NCI-H2171 (cell line): ENCODE data around the gene MYO10.
A peak's percentile ranks its signal among the peaks of the same experiment; 100 is the strongest.
"Not testable (repeated sequence)": the region's sequence is repeated elsewhere in the genome, so short reads cannot be mapped to it uniquely, and the experiment has no call there.

Experiments used
- DNase-seq: peaks from one replicate; lab custom pipeline; 2025; lab: John Stamatoyannopoulos, UW

Gene MYO10

DNA sequence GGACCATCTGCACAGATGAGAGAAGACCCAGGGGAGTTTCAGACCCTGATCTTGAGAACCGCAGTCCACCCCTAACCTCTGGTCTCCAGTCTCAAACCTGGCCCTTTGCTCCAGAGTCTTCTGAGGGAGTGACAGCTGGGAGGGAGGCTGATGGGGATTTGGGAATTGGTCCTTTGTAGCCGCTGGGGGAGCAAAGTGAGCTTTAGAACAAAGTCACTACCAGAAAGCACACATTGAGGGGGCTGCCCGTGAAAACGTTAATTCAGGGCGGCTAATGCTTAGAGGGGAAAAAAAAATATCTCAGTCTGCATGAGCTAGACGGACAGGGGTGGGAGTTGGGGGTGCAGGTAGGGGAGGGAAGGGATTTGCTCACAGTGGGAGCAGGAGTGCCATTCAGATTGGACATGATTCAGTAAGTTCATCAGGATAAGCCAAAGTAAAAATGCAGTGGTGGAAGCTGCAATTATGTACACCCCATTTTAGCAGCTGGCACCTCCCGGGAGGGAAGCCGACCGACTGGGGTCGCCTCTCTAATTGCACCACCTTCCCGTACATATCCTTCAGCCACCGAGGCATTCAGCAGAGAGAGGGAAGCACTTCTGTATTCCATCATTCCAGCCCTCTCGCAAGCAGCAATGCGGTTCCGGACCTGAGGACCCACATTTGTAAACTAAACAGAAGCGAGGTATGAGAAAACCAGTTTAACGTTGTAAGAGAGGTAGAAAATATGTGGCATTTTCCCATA is 195.8 kb downstream of the MYO10 start:
- no peak for DNase-seq

DNA sequence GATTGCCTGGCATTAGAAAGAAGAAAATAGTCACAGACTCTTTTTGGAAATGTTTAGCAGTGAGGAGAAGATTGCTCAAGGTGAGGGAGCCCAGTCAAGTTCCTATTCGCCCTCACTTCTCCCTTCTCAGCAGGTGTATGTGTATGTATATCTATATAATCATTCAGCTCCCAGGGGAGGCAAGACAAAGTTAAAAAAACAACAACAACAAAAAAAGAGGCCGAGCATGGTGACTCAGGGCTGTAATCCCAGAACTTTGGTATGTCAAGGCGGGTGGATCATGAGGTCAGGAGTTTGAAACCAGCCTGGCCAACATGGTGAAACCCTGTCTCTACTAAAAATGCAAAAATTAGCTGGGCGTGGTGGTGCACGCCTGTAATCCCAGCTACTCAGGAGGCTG is 197.7 kb downstream of the MYO10 start:
- not testable (repeated sequence) for DNase-seq

DNA sequence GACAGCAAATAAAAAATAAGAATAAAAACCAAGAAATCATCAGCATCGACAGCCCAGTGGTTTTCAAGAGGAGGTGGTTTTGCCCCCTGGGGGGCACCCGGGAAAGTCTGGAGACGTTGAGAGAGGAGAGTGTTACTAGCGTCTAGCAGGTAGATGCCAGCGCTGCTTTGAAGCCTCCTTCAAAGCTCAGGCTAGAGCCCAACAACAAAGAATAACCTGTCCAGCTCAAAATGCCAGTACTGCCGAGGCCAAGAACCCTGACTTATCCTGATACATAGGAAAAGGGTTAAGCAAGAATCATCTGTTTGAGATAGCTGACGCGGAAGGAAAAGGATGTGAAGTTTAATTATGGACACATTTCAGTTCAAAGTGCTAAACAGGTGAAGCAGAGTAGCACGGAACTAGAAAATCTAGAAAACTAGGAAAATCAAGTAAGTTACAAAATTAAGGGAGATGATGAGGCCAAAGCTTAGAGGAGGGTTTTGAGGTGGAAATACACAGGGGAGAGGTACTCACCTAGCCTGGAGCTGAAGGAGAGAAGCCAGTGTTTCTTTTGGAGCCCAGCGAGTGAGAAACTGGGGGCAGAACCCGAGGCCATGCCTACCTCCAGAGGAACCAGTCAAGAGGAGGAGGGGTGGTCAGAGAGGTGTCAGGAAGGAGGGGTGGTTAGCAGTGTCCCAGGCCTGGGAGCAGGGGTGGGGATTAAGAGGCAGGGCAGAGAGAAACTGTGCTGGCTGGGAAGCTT is 198.3 kb downstream of the MYO10 start:
- DNase-seq = no peak

GRCh38 chr5:16737209-16737608 is 198.9 kb downstream of the MYO10 start:
- DNase-seq = no peak

DNA sequence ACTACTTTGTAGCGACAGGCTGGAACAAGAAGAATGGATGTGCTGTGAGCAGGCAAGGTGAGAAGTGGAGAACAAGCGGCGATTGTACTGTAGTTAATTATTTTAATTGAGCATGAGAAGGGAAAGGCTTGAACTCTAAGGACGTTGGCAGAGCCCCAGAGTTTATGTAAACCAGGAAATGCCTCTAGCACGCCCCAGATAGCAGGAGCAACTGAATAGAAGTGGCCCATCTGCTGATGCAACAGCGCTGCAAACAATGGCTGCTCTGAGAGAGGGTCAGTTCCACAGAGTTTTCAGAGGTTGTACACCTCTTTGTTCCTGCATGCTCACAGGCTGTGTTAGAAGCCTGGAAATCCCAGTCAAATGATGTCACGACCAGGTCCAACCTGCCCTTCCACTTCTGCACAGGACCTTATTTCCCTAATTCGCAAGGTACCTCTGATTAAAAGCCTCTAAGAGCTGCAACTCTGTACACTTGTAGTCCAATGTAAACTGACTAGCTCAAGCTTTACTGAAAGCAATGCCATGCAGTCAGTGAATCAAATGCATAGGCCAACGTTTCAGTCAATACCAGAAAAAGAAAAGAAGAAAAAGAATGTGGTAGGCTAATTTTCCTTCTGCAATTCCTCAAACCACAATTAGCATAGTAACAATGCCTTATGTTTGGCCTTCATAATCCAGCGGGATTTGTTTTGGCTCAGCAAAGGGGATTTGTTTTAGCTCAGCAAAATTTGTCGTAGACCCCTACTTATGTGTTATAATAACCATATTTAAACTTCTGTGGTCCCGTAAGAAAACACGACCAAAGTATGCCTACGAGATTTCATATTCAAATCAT is 199.7 kb downstream of the MYO10 start:
- DNase-seq = peak; percentile 2

- no peak for DNase-seq
Measured at GRCh38 chr5:16735101-16736060, 200.7 kb downstream of the MYO10 start.

GRCh38 chr5:16733331-16734006 is 202.6 kb downstream of the MYO10 start:
- DNase-seq = no peak

DNA sequence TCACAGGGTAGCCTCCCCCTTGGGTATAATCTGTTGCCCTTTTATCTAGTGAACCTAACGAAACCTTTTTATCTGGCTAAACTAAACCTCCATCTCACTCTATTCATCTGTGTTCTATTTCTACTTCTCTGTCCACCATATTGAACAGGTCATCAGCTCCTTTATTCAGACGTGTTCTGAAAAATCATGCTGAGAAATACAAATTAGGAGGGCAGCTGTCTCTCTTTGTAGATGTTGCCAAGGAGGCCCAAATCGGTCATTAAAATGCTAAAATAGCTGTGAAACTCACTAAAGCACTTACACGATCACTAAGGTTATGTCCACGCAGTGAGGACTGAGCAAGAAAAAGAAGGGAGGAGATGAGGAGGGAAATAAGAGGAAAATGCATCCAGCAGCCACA is 203.7 kb downstream of the MYO10 start:
- DNase-seq = no peak

DNA sequence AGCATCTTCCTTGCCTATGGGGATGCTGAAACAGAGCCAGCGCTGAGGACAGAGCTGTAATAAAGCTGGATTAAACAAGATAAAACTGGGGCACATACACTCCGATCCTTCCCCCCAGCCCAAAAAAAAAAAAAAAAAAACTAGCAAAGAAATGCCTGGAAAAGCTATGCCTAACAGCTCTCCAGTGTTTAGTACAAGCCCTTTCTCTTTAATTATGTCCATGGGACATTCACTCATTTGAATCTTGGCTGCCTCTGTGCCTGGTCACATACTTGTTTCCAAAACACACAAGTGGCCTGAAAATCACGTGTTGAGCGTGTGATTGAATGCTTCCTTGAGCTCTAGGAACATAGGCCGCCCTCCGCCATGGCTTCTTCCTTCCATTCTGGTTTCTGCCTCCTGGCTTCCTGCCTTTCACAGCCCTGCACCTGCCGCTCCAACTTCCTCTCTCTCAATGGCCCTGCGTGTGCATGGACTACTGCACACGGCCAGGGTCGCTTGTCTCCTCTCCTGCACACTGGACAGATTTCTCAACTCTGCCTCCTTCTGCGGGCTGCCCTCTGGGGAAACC is 208.2 kb downstream of the MYO10 start:
- DNase-seq = no peak

GRCh38 chr5:16726538-16726946 is 209.5 kb downstream of the MYO10 start:
- no peak for DNase-seq

- DNase-seq = no peak
Measured at GRCh38 chr5:16725575-16725974, 210.5 kb downstream of the MYO10 start.

DNA sequence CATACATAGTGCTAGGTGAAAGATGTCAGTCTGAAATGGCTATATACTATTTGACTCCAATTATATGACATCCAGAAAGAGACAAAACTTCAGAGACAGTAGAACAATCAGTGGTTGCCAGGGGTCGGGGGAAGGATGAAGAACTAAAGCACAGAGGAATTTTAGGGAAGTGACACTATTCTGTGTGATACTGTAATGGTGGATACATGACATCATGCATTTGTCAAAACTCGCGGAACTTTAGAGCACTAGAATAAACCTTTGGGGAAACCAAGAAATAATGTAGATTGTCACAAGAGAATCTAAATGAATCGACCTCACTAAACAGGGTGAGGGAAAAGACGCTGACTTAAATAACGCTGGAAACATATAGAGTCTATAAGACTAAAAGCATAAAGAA is 212.3 kb downstream of the MYO10 start:
- DNase-seq = no peak

GRCh38 chr5:16722097-16722495 is 214.0 kb downstream of the MYO10 start:
- no peak for DNase-seq

- no peak for DNase-seq
Measured at GRCh38 chr5:16721151-16722096, 214.7 kb downstream of the MYO10 start.

DNA sequence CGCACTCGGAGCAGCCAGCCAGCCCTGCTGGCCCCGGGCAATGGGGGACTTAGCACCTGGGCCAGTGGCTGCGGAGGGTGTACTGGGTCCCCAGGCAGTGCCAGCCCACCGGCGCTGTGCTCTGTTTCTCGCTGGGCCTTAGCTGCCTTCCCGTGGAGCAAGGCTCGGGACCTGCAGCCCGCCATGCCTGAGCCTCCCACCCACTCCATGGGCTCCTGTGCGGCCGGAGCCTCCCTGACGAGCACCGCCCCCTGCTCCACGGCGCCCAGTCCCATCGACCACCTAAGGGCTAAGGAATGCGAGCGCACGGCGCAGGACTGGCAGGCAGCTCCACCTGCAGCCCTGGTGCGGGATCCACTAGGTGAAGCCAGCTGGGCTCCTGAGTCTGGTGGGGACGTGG is 218.1 kb downstream of the MYO10 start:
- not testable (repeated sequence) for DNase-seq

DNA sequence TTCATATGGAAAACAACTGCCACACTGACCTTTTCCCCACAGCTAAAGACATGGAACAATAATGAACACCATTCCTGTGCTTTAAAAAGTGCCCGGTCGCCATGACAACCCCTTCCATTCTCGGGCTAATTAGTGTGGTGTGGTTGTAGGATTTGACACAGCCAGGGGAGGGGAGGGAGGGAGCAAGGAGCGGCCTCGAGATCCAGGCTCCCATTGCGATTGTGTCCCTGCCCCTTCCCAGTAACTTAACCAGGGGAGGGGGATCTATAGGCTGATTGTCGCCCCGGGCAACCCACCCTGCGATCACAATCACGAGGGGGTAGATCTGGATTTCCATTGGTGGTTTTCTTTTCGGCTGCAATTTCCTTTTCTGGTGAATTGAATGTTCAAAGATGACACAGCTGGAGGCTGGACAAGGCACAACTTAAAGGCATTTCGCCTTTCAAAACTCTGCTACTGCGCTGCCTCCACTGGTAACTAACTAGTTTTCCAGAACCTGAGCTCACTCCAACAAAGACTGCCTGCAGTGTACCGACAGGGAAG is 222.6 kb downstream of the MYO10 start:
- DNase-seq = no peak

DNA sequence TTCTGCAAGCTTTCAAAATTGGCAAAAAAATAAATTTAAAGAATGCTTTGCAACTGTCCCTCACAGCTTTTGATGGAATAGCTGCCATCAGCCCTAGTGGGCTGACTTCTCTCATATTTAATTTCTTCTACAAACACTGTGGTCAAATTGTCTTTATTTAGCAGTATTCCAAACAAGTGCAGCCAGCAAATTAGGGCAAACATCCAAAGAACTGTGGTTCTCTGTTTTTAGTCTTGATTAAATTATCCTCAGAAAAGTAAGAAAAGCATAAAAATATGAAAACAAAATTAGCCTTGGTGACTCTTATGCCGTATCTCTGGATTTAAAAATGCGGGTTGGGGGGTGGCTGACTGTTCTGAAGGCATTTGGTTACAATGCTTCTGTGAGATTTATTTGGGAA is 223.5 kb downstream of the MYO10 start:
- no peak for DNase-seq

- DNase-seq = no peak
Measured at GRCh38 chr5:16712178-16712577, 223.9 kb downstream of the MYO10 start.
